Mammary microvascular endothelial cell (primary cell): ENCODE measurements around the gene RPS6KA1. TPM values are rescaled to one million over a fixed set of nuclear protein-coding genes. Genes with fewer than 3 reads are reported as not detected.

Experiments
- total RNA-seq: library from RNA; depleted of rRNA; stranded (reverse); fragments of >200 nt; gene quantifications from 2 replicates; pipeline ENCODE4 v1.2.3, GENCODE V29; 2015

RPS6KA1 gene
- total RNA-seq: 19.1 and 21.0 TPM in 2 replicates

DNA sequence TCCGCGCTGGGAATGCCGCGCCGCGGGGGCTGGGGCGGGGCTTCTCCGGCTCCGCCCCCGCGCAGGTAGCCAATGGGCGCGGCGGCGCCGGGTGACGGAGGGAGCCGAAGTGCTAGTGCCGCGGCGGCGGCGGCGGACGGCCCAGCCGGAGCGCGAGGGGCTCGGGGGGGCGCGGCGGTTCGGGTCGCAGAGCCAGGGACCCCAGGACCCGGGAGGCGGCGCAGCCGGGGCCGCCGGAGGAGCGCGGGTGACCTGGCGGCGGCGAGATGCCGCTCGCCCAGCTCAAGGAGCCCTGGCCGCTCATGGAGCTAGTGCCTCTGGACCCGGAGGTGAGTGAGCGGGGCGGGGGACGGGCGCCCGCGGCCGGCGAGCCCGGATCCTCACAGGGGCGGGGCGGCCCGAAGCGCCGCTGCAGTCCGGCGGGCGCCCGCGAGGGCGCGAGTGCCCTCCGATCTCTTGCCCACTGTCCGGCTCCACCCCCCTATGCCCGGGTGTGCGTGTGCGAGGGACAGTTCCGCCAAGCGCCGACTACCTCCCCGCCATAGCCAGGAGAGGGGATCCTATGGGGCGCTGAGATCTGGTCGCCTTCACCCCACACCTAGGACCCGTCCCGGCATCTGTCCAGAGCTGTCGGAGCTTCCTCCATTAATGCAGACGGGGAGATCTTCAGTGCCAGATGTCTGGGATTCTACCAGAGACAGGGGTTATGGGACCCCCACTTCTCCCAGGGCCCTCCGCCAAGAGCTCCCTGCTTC, at the start of gene RPS6KA1:
TSS of gene RPS6KA1 (plus strand) at position 107 of the 755 bp plus-strand sequence. CDS start at position 267, 160 bp downstream.

Other genes with a start within 250 kb of the RPS6KA1 start
- 232 and 233 TPM in 2 replicates for gene SH3BGRL3, start 249.7 kb upstream of the RPS6KA1 start, total RNA-seq
- gene UBXN11, start 223.1 kb upstream of the RPS6KA1 start, total RNA-seq: 1.9 TPM in 2 replicates
- gene CD52, start 211.8 kb upstream of the RPS6KA1 start, total RNA-seq: not detected in 2 replicates
- gene CRYBG2, start 175.6 kb upstream of the RPS6KA1 start, total RNA-seq: not detected in 2 replicates
- not detected in 2 replicates for gene ZNF683, start 157.0 kb upstream of the RPS6KA1 start, total RNA-seq
- not detected in 2 replicates for gene LIN28A, start 118.9 kb upstream of the RPS6KA1 start, total RNA-seq
- 53.6 and 59.0 TPM in 2 replicates for gene DHDDS, start 97.4 kb upstream of the RPS6KA1 start, total RNA-seq
- 462 and 532 TPM in 2 replicates for gene HMGN2, start 57.3 kb upstream of the RPS6KA1 start, total RNA-seq
- gene ARID1A, start 166.3 kb downstream of the RPS6KA1 start, total RNA-seq: 24.8 and 25.0 TPM in 2 replicates